ENCODE measurements around the gene TOR4A. TPM values are rescaled to one million over a fixed set of nuclear protein-coding genes. Genes with fewer than 3 reads are reported as not detected.

Gene TOR4A
- total RNA-seq, 1 experiment from 2014 or later, result 28.9 TPM

- no peak for DNase-seq
- Histone ChIP-seq H3K4me2 (ENCODE audit: low read length) (no peak overlapping the region), H3K4me1 (ENCODE audit: insufficient read depth, low read length) (peaks cover 5% of the 10 kb centered on the region; the same call in 1 of the 2 replicates), H3K9me3 (ENCODE audit: low read length) (no peaks in the 10 kb centered on the region), H3K27ac (ENCODE audit: low read length) (no peak overlapping the region), H3K36me3 (ENCODE audit: low read depth, low read length) (no peaks in the 10 kb centered on the region), H3F3A (ENCODE audit: low read length, unreplicated experiment) (no peaks in the 10 kb centered on the region), H3K9ac (ENCODE audit: low read length) (no peak overlapping the region), H4K20me1 (ENCODE audit: low read length) (no peaks in the 10 kb centered on the region), H3K4me3 (ENCODE audit: low read length) (no peak overlapping the region), H3K9me2 (replicated peaks; ENCODE audit: low read length) (no peaks in the 10 kb centered on the region), H2AFZ (ENCODE audit: low read length) (no peak overlapping the region), H3K79me2 (ENCODE audit: low read length) (no peaks in the 10 kb centered on the region), H3K27me3 (ENCODE audit: low read length) (no peaks in the 10 kb centered on the region)
- ChIA-PET POLR2A (ENCODE audit: unreplicated experiment) (no interaction called here), CTCF (no interaction called here)
- BruUV-seq (replicated peaks), result no TSS peak
- no peak for TF ChIP-seq EZH2 (IDR thresholded peaks at IDR 0.05; ENCODE audit: low read length, unreplicated experiment)
- TF ChIP-seq, protein P1, sequence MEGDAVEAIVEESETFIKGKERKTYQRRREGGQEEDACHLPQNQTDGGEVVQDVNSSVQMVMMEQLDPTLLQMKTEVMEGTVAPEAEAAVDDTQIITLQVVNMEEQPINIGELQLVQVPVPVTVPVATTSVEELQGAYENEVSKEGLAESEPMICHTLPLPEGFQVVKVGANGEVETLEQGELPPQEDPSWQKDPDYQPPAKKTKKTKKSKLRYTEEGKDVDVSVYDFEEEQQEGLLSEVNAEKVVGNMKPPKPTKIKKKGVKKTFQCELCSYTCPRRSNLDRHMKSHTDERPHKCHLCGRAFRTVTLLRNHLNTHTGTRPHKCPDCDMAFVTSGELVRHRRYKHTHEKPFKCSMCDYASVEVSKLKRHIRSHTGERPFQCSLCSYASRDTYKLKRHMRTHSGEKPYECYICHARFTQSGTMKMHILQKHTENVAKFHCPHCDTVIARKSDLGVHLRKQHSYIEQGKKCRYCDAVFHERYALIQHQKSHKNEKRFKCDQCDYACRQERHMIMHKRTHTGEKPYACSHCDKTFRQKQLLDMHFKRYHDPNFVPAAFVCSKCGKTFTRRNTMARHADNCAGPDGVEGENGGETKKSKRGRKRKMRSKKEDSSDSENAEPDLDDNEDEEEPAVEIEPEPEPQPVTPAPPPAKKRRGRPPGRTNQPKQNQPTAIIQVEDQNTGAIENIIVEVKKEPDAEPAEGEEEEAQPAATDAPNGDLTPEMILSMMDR (conservative IDR thresholded peaks at IDR 0.05; ENCODE audit: low read depth, low read length), result no peak
- no peak for TF ChIP-seq EZH2phosphoT487 (IDR thresholded peaks at IDR 0.05; ENCODE audit: borderline replicate concordance, low read length)
- ATAC-seq, result no peak
- intact Hi-C loops (cut with micrococcal nuclease), result no loop called here
Measured at GRCh38 chr9:137320555-137321384, 43.2 kb downstream of the TOR4A start.

DNA sequence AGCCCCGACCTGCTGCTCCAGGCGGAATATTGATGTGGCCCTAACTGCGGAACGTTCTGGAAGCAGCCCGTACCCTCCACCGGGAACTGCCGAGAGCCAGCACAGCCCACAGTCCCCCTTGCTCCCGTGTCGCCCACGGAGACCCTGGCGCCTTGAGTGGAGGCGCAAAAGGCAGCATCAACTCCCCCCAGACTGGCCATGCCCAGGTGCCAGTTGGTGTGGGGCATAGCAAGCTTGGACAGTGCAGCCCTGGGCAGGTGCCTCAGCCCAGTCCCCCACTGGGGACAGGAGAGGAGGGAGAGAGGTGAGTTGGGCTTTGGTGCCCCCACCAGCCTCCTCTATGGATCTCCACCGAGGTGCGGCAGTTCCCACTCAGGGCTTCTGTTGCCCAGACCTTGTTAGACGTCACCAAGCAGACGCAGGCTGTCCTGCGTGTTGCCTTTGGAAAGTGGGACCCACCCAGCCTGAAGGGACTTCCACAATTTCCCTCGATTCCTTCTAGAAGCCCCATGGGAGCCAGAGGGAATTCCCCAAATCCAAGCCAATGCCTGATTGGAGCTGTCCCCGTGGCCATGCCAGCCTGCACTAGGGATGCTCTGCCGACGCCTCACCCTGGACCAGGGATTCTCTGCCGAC is 44.3 kb downstream of the TOR4A start:
- no TSS peak for BruUV-seq (replicated peaks)
- intact Hi-C loops (cut with micrococcal nuclease), result no loop called here
- CTCF ChIA-PET, result no interaction called here

More for the DNA sequence above, 44.3 kb downstream of the TOR4A start:
- Histone ChIP-seq H3K4me2 (ENCODE audit: low read length) (no peak overlapping the region), H2AFZ (ENCODE audit: low read length) (no peak overlapping the region), H3K9me3 (ENCODE audit: low read length) (no peaks in the 10 kb centered on the region), H3K36me3 (ENCODE audit: low read depth, low read length) (no peaks in the 10 kb centered on the region), H3K79me2 (ENCODE audit: low read length) (no peaks in the 10 kb centered on the region), H4K20me1 (ENCODE audit: low read length) (no peaks in the 10 kb centered on the region), H3K27me3 (ENCODE audit: low read length) (no peaks in the 10 kb centered on the region), H3K9ac (ENCODE audit: low read length) (no peak overlapping the region), H3K4me3 (ENCODE audit: low read length) (no peak overlapping the region), H3K9me2 (replicated peaks; ENCODE audit: low read length) (no peaks in the 10 kb centered on the region), H3K4me1 (ENCODE audit: insufficient read depth, low read length) (no peaks in the 10 kb centered on the region), H3K27ac (ENCODE audit: low read length) (no peak overlapping the region), H3F3A (ENCODE audit: low read length, unreplicated experiment) (no peaks in the 10 kb centered on the region)
- DNase-seq (no peak), ATAC-seq (no peak)
- POLR2A ChIA-PET (ENCODE audit: unreplicated experiment), result no interaction called here
- no peak for TF ChIP-seq EZH2phosphoT487 (IDR thresholded peaks at IDR 0.05; ENCODE audit: borderline replicate concordance, low read length)
- TF ChIP-seq EZH2 (IDR thresholded peaks at IDR 0.05; ENCODE audit: low read length, unreplicated experiment), result no peak
- TF ChIP-seq, protein P1 (conservative IDR thresholded peaks at IDR 0.05; ENCODE audit: low read depth, low read length), result no peak
